ENCODE results near the gene FOXP1. TPM values are rescaled to one million over a fixed set of nuclear protein-coding genes. Genes with fewer than 3 reads are reported as not detected.

FOXP1 gene
- total RNA-seq, 1 donor from 2014 or later = 27.3 TPM

DNA sequence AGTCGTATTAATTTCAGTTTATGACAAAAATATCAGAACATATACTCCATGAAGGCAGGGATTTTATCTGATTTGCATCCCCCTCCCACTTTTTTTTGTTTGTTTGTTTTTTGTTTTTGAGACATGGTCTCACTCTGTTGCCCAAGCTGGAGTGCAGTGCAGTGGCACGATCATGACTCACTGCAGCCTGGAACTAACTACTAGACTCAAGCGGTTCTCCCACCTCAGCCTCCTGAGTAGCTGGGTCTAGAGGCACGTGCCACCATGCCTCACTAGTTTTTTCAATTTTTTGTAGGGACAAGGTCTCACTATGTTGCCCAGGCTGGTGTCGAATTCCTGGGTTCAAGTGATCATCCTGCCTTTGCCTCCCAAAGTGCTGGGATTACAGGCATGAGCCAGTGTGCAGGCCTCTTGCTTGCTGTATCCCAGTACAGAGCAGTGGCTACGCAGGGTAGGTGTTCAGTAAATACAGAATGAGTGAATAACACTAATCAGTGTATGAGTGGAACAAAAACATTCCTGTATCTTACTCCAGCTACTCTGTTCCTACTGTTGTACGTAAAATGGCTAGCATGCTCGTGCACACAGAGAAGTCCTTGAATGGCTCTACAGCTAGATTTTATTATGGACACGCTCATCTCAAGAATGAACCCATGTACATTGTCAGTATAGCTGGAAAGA, 272.4 kb downstream of the FOXP1 start:
- Mint-ChIP-seq H3K27me3 (ENCODE audit: insufficient read depth, low read depth) (peaks cover 2% of the 10 kb centered on the region), H3K4me3 (no peak overlapping the region), H3K36me3 (no peaks in the 10 kb centered on the region), H3K4me1 (peaks cover 17% of the 10 kb centered on the region), H3K27ac (no peak overlapping the region), H3K9me3 (no peaks in the 10 kb centered on the region)
- TF ChIP-seq EZH2phosphoT487 (IDR thresholded peaks at IDR 0.05) (no peak), EZH2 (IDR thresholded peaks at IDR 0.05) (no peak)
- TF ChIP-seq, protein P1, sequence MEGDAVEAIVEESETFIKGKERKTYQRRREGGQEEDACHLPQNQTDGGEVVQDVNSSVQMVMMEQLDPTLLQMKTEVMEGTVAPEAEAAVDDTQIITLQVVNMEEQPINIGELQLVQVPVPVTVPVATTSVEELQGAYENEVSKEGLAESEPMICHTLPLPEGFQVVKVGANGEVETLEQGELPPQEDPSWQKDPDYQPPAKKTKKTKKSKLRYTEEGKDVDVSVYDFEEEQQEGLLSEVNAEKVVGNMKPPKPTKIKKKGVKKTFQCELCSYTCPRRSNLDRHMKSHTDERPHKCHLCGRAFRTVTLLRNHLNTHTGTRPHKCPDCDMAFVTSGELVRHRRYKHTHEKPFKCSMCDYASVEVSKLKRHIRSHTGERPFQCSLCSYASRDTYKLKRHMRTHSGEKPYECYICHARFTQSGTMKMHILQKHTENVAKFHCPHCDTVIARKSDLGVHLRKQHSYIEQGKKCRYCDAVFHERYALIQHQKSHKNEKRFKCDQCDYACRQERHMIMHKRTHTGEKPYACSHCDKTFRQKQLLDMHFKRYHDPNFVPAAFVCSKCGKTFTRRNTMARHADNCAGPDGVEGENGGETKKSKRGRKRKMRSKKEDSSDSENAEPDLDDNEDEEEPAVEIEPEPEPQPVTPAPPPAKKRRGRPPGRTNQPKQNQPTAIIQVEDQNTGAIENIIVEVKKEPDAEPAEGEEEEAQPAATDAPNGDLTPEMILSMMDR (IDR thresholded peaks at IDR 0.05) = no peak
- Histone ChIP-seq H3K36me3 (no peaks in the 10 kb centered on the region), H3K4me2 (no peak overlapping the region), H3F3A (ENCODE audit: low read depth) (peaks cover 9% of the 10 kb centered on the region), H4K20me1 (ENCODE audit: low read depth) (no peaks in the 10 kb centered on the region), H3K27ac (no peak overlapping the region), H3K4me1 (peaks cover 19% of the 10 kb centered on the region), H3K9me3 (ENCODE audit: low read depth) (no peaks in the 10 kb centered on the region), H2AFZ (replicated peaks) (no peak overlapping the region), H3K27me3 (no peaks in the 10 kb centered on the region), H3K9ac (no peak overlapping the region), H3K4me3 (no peak overlapping the region), H3K79me2 (ENCODE audit: low read depth) (peaks cover 6% of the 10 kb centered on the region)
- no peak for DNase-seq (ENCODE audit: low spot score)

DNA sequence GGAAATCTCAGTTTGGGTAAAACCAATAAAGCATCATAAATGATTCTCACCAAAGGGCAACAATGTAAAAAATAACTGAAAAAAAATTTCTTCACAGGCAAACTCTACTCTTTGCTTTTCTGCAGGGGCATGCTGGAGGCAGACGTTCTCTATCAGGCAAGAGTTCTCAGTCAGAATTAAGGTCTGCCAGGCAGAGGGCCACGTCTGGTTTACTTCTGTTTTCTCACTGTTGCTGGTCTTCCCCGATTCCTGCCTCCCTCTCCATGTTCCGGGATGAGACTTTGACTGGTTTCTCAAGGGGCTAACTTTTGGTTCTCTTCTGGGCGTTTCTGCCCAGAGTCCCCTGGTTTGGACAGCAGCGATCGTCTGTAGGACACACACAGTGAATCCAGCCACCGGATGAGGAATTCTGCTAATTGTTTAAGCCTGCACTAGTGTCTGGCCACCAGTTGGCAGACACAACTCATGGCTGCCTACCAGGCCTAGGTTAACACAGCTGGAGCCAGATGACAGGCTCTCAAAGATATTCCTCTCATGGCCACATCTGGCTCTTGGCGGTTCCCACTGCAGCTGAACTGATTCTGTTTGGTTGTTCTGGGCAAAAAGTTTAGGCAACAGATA, 273.1 kb downstream of the FOXP1 start:
- Histone ChIP-seq H3K9ac (no peak overlapping the region), H3K79me2 (ENCODE audit: low read depth) (peaks cover 6% of the 10 kb centered on the region), H3K4me3 (no peak overlapping the region), H2AFZ (replicated peaks) (no peak overlapping the region), H4K20me1 (ENCODE audit: low read depth) (no peaks in the 10 kb centered on the region), H3K27me3 (no peaks in the 10 kb centered on the region), H3K9me3 (ENCODE audit: low read depth) (no peaks in the 10 kb centered on the region), H3K4me1 (peaks cover 26% of the 10 kb centered on the region), H3K4me2 (no peak overlapping the region), H3K36me3 (no peaks in the 10 kb centered on the region), H3K27ac (no peak overlapping the region), H3F3A (ENCODE audit: low read depth) (peaks cover 16% of the 10 kb centered on the region)
- Mint-ChIP-seq H3K4me1 (peaks cover 20% of the 10 kb centered on the region), H3K9me3 (no peaks in the 10 kb centered on the region), H3K27ac (peak overlapping the region; percentile 26), H3K4me3 (no peak overlapping the region), H3K27me3 (ENCODE audit: insufficient read depth, low read depth) (peaks cover 2% of the 10 kb centered on the region), H3K36me3 (no peaks in the 10 kb centered on the region)
- DNase-seq (ENCODE audit: low spot score) = peak; percentile 43
- TF ChIP-seq, protein P1 (IDR thresholded peaks at IDR 0.05) = no peak
- TF ChIP-seq EZH2 (IDR thresholded peaks at IDR 0.05) (no peak), EZH2phosphoT487 (IDR thresholded peaks at IDR 0.05) (no peak)

DNA sequence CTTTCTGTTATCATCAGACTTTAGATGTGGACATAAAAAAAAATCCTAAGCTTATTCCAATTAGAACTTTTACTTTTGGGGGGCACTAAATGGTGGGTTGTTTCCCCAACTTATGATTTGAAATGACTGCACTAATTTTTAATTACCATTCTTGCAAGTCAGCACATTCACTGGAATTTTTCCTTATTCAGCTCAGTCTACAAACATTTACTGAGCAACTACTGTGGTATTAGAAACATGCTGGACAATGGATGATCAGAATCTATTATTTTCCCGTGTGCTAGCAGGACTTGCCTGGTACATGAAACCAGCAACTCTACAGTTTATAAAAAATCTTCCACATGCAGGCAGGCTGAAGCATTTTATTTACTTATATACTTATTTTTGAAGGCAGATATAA, 273.6 kb downstream of the FOXP1 start:
- no peak overlapping the region for H3K4me3 Mint-ChIP-seq
- Histone ChIP-seq H3K27me3 (no peaks in the 10 kb centered on the region), H2AFZ (replicated peaks) (no peak overlapping the region), H3K9me3 (ENCODE audit: low read depth) (no peaks in the 10 kb centered on the region), H3K79me2 (ENCODE audit: low read depth) (peaks cover 6% of the 10 kb centered on the region), H3K9ac (no peak overlapping the region), H3K4me1 (peaks cover 28% of the 10 kb centered on the region), H3K4me3 (no peak overlapping the region), H3K36me3 (no peaks in the 10 kb centered on the region), H4K20me1 (ENCODE audit: low read depth) (no peaks in the 10 kb centered on the region), H3K27ac (no peak overlapping the region), H3F3A (ENCODE audit: low read depth) (peaks cover 21% of the 10 kb centered on the region), H3K4me2 (no peak overlapping the region)
- H3K4me1 Mint-ChIP-seq = peaks cover 25% of the 10 kb centered on the region
- peaks cover 2% of the 10 kb centered on the region for H3K27me3 Mint-ChIP-seq (ENCODE audit: insufficient read depth, low read depth)
- H3K36me3 Mint-ChIP-seq = no peaks in the 10 kb centered on the region
- H3K27ac Mint-ChIP-seq = peak overlapping the region; percentile 26
- no peak for DNase-seq (ENCODE audit: low spot score)
- TF ChIP-seq EZH2 (IDR thresholded peaks at IDR 0.05) = no peak
- TF ChIP-seq, protein P1 (IDR thresholded peaks at IDR 0.05) = no peak
- no peak for TF ChIP-seq EZH2phosphoT487 (IDR thresholded peaks at IDR 0.05)
- H3K9me3 Mint-ChIP-seq = no peaks in the 10 kb centered on the region

Data from neural progenitor cell (in vitro differentiated cells).